Measurements from ENCODE around the gene DMD.

- TF ChIP-seq CTCF (conservative IDR thresholded peaks at IDR 0.05 in 1 of 2, IDR thresholded peaks at IDR 0.05 in 1 of 2; ENCODE audit: low read depth in 1 of 2, low read length in 2 of 2), result no peak
- TF ChIP-seq EZH2 (IDR thresholded peaks at IDR 0.05; ENCODE audit: low read length, missing control alignments), result no peak
Measured at GRCh38 chrX:31527455-31528126, 1683.8 kb downstream of the DMD start.
